ENCODE data around the gene MYO1D. TPM values are rescaled to one million over a fixed set of nuclear protein-coding genes. Genes with fewer than 3 reads are reported as not detected.

Gene MYO1D
- total RNA-seq, 1 experiment from 2014 or later, result 1.3 TPM

GRCh38 chr17:32542186-32542585 lies 334.7 kb downstream of the MYO1D start:
- ATAC-seq (no peak), DNase-seq (ENCODE audit: low read depth, low spot score) (no peak)
- Histone ChIP-seq H3K4me1 (ENCODE audit: control insufficient read depth, insufficient read depth, low read length) (no peaks in the 10 kb centered on the region), H3K4me3 (ENCODE audit: low read depth in 2 of 2, low read length in 2 of 2) (no peak overlapping the region), H3K36me3 (ENCODE audit: control insufficient read depth, insufficient read depth, low read length) (no peaks in the 10 kb centered on the region), H3K27me3 (ENCODE audit: control insufficient read depth, insufficient read depth, low read length) (no peaks in the 10 kb centered on the region), H3K27ac (ENCODE audit: low read length) (no peak overlapping the region), H3K9me3 (ENCODE audit: control insufficient read depth, insufficient read depth, low read depth, low read length) (no peaks in the 10 kb centered on the region)
- no TSS peak for BruUV-seq (replicated peaks)
- intact Hi-C loops (cut with micrococcal nuclease; ENCODE audit: unreplicated experiment), result no loop called here
- POLR2A ChIA-PET, result no interaction called here
- in situ Hi-C loops (cut with HindIII; ENCODE audit: low pct_unique_long_range_greater_than_20kb, low sequenced_read_pairs), result no loop called here
- CTCF ChIA-PET, result no interaction called here
- TF ChIP-seq CTCF (IDR thresholded peaks at IDR 0.05), result no peak
- TF ChIP-seq SIN3A (IDR thresholded peaks at IDR 0.05; ENCODE audit: borderline replicate concordance, insufficient read depth, low read depth, low read length), result no peak
- no peak for TF ChIP-seq REST (IDR thresholded peaks at IDR 0.05; ENCODE audit: insufficient read depth in 1 of 2, low read depth in 2 of 2, low read length in 1 of 2)
- TF ChIP-seq TCF7L2 (IDR thresholded peaks at IDR 0.05; ENCODE audit: low read depth, low read length), result no peak
- TF ChIP-seq POLR2AphosphoS5 (IDR thresholded peaks at IDR 0.05; ENCODE audit: low read depth, low read length), result no peak

DNA sequence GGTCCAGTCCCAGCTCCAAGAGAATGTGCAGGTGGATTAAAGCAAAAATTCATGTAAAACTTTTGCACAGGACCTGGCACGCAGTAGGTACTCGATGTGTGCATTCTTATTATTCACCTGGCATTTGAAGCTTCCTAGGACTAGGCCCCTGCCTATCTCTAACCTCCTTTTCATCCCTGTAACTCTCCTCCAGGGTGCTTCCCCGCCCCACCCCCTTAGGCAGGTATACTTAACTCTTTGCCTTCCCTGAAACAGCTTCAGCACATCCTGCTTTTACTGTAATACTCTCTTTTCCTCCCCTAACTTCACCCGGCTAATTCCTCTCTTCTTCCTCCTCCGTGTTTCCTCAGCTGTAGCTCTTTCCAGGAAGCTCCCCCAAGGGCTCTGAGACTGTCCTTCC lies 335.3 kb downstream of the MYO1D start:
- DNase-seq (ENCODE audit: low read depth, low spot score), result no peak
- Histone ChIP-seq H3K36me3 (ENCODE audit: control insufficient read depth, insufficient read depth, low read length) (no peaks in the 10 kb centered on the region), H3K9me3 (ENCODE audit: control insufficient read depth, insufficient read depth, low read depth, low read length) (no peaks in the 10 kb centered on the region), H3K4me3 (ENCODE audit: low read depth in 2 of 2, low read length in 2 of 2) (no peak overlapping the region), H3K27ac (ENCODE audit: low read length) (no peak overlapping the region), H3K4me1 (ENCODE audit: control insufficient read depth, insufficient read depth, low read length) (no peaks in the 10 kb centered on the region), H3K27me3 (ENCODE audit: control insufficient read depth, insufficient read depth, low read length) (no peaks in the 10 kb centered on the region)
- BruUV-seq (replicated peaks), result no TSS peak
- ChIA-PET POLR2A (no interaction called here), CTCF (no interaction called here)
- TF ChIP-seq POLR2AphosphoS5 (IDR thresholded peaks at IDR 0.05; ENCODE audit: low read depth, low read length) (no peak), TCF7L2 (IDR thresholded peaks at IDR 0.05; ENCODE audit: low read depth, low read length) (no peak), SIN3A (IDR thresholded peaks at IDR 0.05; ENCODE audit: borderline replicate concordance, insufficient read depth, low read depth, low read length) (no peak), CTCF (IDR thresholded peaks at IDR 0.05) (no peak), REST (IDR thresholded peaks at IDR 0.05; ENCODE audit: insufficient read depth in 1 of 2, low read depth in 2 of 2, low read length in 1 of 2) (no peak)
- intact Hi-C loops (cut with micrococcal nuclease; ENCODE audit: unreplicated experiment), result no loop called here
- in situ Hi-C loops (cut with HindIII; ENCODE audit: low pct_unique_long_range_greater_than_20kb, low sequenced_read_pairs), result no loop called here
- 0 out of 2 replicates have a peak, but pooled peaks have one; percentile 29 for ATAC-seq

Data from Panc1 (cell line).